GM23248 (cell line): Measurements from ENCODE around the gene TRPC4AP.

Source experiments
- EZH2 ChIP-seq: fragments of 200-600 bp; sonication (generic); IDR thresholded peaks from 2 replicates; pipeline ENCODE4 v1.6.1; 2018; ENCODE audit warnings: antibody characterized with exemption, mild to moderate bottlenecking; ENCODE audit not compliant: insufficient read depth, poor library complexity, severe bottlenecking
- EZH2phosphoT487 ChIP-seq: fragments of 200-600 bp; sonication (generic); IDR thresholded peaks from 2 replicates; pipeline ENCODE4 v1.6.1; 2018; ENCODE audit warnings: antibody characterized with exemption, moderate library complexity, mild to moderate bottlenecking, low read depth; ENCODE audit not compliant: insufficient read depth

GRCh38 chr20:35011589-35012226 is 80.9 kb downstream of the TRPC4AP start:
- TF ChIP-seq EZH2 = no peak
- TF ChIP-seq EZH2phosphoT487 = no peak
